Measurements from ENCODE around the gene CORO2A.

CORO2A gene

DNA sequence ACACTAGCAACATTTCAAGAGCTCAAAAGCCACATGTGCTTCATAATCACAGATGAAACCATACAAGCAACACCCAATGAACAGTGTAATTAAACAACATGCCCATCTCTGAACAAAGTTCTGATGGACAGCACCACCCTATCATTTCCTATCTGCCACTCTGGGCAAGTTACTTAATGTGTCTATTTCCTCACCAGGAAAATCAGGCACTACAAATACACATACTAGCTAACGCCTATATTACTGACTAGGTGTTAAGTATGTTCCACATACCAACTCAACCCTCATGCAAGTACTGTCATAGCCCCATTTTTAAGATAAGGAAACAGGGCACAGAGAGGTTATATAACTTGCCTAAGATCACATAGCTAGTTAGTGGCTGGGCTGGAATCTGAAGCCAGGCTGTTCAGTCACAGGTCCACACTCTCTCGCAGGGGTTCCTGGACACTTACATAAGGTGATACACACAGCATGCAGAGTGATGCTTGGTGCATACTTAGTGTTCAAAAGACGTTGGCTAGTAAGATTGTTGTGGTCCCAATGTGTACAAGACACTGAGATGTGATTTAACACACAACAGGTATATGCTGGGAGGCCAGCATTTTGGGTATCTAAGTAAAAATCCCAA, 24.2 kb downstream of the CORO2A start:
- DNase-seq (ENCODE audit: low read depth) = no peak

- no peak for DNase-seq (ENCODE audit: low read depth)
These were observed 27.5 kb downstream of the CORO2A start for GRCh38 chr9:98164912-98165311.

DNA sequence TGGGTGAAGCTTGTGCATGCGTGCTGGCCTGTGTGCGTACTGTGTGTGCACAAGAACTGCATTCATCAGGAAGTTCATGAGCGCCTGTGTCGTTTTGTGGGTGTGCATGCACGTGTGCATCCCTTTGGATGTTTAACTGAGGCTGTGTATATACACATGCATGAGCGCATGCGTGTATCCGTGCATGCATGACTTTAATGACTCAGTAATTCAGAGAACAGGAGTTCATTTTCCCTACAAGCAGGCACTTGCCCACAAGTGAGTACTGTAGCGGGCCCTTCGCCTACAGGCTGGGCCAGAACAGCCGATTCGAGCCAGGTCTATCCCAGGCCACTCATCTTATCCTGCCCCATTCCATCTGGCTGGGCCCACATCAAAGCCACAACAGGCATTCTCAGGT, 29.8 kb downstream of the CORO2A start:
- DNase-seq (ENCODE audit: low read depth) = no peak

DNA sequence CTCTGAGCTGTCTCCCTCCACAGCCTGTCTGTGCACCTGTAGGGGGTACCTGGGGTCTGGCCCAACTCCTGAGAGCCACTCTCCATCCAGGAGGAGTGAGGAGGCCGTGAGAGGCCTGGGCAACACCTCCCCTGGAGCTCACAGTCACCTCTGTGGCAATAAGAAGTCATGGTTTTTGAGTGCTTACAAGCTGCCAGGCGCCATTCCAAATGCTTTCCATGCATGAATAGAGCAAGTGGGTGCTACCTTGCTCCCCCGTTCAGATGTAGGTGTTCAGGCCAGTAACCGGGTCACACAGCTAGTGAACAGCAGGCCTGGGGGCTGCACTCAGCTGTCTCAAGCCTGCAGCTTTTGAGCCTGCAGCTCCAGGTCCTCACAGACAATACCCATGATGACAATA, 30.6 kb downstream of the CORO2A start:
- DNase-seq (ENCODE audit: low read depth) = no peak

DNA sequence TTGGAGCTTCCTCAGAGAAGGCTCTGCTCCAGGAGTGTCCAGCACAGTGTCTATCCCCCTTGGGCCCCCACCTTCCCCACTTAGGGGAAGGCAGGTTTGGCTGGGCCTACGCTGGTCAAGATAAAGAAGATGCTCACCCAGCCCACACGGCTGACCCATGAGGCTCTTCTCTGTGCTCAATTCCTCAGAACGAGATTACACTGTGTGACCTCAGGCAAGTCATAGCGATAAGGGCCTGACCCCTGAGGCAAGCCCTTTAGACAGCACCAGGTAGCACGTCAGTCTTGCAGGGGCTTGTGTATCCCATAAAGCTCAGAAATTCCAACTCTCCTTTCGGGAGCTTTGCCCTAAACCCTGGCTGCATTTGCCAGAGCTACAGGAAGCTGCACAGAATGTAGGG, 32.6 kb downstream of the CORO2A start:
- DNase-seq (ENCODE audit: low read depth) = no peak

- no peak for DNase-seq (ENCODE audit: low read depth)
These were observed 33.1 kb downstream of the CORO2A start for GRCh38 chr9:98159301-98159700.

DNA sequence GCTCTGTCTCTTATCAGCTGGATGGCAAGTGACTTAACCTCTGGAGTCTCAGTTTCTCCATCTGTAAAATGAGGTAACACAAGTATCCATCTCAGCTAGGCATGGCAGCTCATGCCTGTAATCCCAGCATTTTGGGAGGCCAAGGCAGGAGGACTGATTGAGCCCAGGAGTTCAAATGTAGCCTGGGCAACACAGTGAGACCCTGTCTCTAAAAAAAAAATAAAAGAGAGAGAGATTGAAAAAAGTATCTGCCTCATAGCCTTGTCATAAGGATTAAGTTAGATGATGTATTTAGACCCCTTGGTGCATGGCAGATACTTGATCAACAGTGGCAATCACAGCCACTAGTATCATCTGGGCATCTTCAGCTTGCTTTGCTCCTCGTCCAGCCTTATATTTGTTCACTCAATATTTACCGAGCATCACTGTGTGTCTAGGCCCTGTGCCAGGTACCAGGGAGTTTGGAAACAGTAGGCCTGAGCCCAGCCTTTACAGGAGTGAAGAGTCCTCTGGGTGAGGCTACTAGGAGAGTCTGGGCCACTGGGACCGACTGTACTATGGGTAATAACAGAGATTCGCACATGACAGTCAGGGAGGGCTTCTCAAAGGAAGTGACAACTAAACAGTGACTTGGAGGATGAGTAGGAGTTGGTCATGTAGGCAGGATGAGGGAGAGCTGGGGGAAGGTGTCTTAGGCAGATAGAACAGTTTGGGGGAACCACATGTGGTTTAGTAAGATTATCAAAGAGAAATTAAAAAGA, 34.2 kb downstream of the CORO2A start:
- DNase-seq (ENCODE audit: low read depth) = no peak

DNA sequence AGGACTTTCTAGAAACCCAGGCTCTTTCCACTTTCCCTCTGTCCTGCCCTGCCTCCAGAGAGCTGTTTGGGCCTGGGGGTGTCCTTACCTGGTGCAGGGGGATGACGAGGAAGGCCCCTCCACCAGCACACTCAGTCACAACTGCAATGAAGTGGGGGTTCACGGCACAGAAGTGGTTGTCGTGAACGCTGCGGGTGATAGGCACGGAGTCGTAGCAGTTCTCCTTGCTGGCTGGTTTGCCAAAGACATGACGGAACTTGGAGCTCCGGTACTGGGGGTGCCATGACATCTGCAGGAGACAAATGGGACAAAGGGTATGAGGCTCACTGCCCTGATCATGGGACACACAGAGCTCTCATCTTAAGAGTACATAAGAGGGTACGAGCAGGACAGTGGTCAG, 35.1 kb downstream of the CORO2A start:
- DNase-seq (ENCODE audit: low read depth) = no peak

GRCh38 chr9:98154678-98155077, 37.8 kb downstream of the CORO2A start:
- DNase-seq (ENCODE audit: low read depth) = no peak

DNA sequence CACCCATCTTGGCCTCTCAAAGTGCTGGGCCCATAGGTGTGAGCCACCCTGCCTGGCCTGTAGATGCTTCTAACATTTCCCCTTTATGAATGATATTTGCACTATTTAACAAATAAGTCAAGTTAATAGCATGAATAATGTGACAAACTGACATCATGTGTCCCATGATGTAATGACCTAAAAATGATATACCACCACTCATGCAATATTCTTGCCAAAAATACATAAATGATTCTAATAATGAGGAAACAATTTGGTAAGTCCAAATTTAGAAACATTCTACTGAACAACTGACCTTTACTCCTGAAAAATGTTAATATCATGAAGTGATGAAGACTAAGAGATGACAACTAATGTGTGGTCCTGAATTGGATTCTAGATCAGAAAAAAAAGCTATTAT, 39.9 kb downstream of the CORO2A start:
- no peak for DNase-seq (ENCODE audit: low read depth)

GRCh38 chr9:98150721-98151120, 41.7 kb downstream of the CORO2A start:
- no peak for DNase-seq (ENCODE audit: low read depth)

GRCh38 chr9:98150164-98150563, 42.3 kb downstream of the CORO2A start:
- DNase-seq (ENCODE audit: low read depth) = no peak

DNA sequence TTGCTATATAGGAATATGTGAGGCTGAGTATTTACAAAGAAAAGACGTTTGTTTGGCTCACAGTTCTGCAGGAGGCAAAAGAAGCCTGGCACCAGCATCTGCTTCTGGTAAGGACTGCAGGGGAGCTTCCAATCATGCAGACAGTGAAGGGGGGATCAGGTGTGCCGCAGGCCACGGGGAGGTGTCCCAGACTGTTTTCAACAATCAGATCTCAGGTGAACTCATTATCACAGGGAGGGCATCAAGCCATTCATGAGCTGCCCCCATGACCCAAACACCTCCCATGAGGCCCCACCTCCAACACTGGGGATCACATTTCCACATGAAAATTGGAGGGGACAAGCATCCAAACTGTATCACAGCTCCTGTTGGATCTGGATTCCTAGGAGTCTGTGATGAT, 43.0 kb downstream of the CORO2A start:
- DNase-seq (ENCODE audit: low read depth) = no peak

DNA sequence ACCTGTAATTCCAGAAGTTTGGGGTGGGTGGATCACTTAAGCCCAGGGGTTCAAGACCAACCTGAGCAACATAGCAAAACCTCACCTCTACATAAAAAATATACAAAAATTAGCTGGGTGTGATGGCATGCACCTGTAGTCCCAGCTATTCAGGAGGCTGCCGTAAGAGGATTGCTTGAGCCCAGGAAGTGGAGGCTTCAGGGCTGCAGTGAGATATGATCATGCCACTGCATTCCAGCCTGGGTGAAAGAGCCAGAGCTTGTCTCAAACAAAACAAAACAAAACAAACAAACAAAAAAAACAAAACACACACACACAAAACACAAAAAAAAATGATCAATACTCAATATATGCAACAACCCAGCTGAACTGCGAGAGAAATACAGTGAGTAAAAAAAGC, 44.0 kb downstream of the CORO2A start:
- no peak for DNase-seq (ENCODE audit: low read depth)

DNA sequence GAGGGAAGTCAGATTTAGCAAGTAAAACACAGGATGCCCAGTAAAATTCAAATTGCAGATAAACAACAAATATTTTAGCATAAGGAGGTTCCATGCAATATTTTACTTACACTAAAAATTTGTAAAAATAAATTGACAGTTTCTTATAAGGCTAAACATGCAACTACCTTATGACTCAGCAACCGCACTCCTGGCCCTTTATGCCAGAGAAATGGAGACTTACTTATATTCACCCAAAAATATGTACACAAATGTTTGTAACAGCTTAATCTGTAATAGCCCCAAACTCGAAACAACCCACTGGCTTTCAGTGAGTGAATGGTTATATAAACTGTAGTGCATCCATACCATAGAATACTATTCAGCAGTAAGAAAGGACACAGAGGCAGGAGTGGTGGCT, 44.9 kb downstream of the CORO2A start:
- no peak for DNase-seq (ENCODE audit: low read depth)

DNA sequence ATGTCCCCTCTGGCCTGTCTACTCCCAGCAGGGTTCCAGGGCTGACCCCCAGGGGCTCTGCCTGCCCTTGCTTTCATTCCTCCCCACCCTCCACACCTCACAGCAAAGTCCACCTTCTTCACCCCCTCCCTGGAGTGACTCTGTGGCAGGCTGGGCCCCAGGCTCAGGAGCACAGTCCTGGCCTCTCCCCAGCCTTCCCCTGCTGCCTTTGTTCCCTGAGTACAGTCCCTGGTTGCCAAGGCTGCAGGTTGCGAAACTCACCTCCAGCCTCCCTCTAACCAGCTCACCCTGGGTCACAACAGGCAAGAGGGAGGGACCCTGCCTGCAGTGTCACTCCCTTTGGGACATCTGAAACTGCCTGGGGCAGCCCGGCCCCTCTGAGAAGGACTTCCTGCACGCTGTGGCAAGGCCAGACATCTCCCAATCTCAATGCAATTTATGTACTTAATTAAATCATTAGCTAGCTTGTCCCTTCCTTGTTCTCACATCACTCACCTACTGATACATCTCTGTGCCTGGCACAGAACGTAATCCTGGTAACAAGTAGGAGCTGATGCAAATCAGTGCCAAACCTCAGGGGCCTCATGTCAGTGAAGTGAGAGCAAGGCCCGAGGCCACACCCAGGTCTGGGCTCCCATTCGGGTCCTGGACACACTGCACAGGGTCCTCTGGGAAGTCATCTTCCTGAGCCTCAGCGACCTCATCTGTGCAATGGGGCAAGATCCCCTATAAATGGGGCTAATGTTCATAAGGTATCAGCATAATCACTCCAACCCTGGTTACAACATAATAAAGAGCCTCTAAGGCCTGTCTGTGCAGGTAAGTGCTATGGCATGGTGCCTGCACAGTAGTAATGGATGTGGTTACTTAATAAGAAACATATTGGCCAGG, 46.1 kb downstream of the CORO2A start:
- DNase-seq (ENCODE audit: low read depth) = no peak

GRCh38 chr9:98144631-98145030, 47.8 kb downstream of the CORO2A start:
- no peak for DNase-seq (ENCODE audit: low read depth)

GRCh38 chr9:98144076-98144475, 48.4 kb downstream of the CORO2A start:
- no peak for DNase-seq (ENCODE audit: low read depth)

GRCh38 chr9:98142925-98143481, 49.4 kb downstream of the CORO2A start:
- DNase-seq (ENCODE audit: low read depth) = no peak

DNA sequence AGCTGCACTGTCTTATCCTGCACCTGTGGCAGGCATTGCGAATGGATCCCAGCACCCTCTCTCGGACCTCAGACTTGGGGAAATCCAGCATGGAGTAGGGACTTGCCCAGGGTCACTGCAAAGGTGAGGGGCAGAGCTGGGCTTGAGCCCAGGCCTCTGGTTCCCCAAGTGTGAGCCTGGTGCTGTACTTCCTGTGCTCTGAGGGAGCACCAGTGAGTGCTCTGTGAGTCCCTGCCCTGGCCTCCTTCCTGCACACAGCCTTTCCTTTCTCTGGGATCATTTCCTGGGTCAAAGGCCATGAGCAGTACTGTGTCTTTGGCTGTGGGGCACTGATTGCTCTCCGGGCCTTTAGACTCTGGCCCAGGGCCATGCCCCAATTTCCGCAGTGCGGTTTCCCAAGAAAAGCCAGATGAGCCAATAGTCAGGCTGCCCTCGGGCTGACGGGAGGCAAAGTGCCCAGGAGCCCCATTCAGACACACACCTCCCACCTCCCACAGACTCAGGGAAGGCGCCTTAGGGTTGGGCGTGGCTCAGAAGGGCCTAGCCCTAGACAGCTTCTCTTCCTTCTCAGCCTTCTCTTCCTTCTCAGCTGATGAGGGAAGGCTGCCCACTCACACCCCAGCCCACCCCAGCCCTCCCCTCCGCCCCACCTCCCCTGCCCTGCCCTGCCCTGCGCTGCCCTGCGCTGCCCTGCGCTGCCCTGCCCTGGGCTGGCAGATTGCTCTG, 50.1 kb downstream of the CORO2A start:
- no peak for DNase-seq (ENCODE audit: low read depth)

DNA sequence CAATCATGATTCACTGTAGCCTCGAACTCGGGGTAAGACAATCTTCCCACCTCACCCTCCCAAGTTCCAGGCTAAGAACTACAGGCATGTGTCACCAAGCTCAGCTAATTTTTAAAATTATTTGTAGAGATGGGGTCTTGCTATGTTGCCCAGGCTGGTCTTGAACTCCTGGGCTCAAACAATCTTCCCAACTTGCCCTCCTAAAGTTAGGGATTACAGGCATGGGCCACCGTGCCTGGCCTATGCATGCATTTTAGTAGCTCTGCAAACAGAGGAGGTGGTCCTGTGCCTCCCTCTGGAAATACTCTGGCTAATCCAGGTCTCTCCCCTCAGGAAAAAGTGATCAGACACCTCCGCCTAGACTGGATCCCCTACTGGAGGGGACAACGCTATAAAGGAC, 51.9 kb downstream of the CORO2A start:
- no peak for DNase-seq (ENCODE audit: low read depth)

DNA sequence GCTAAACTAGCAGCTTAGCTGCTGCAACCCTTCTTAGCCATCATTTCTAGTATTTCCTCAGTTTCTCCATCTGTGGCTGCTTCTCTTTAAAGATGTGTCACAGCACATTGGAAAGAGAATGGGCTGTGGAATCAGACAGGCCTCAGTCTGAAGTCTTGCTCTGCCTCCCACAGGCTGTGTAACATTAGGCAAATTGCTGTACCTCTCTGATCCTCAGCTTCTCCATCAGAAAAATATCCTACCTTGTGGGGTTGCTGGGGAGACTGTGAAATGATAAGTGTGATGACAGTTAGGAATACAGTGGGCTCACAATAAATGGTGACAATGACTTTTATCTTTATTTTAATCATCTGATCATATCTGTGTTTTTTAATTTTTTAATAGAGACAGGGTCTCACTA, 55.9 kb downstream of the CORO2A start:
- DNase-seq (ENCODE audit: low read depth) = no peak

All from activated T-helper 1 cell treated with Interleukin-2 at 50 U/mL for 16 hours (primary cell).